ENCODE data around the gene PLVAP. TPM values are rescaled to one million over a fixed set of nuclear protein-coding genes. Genes with fewer than 3 reads are reported as not detected.

Gene PLVAP
- total RNA-seq, 2 experiments from 2014 or later, result not detected

DNA sequence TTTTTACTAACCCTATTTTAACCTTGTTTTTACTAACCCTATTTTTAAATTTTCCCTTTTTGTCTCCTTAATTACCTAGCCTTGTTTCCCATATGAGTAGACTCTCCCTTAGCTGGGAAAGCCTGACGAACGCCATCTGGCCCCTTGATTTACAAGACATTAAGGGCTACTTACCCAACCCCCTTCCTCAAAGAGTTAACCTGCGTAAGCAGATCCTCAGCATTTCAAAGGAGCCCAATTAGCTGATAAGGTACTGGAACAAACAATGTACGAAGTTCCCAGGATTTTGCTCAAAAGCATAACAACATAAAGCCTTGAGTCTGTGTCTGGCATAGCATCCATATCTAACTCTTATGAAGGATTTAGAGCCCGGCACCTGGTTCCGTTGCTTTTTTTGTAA is 38.0 kb upstream of the PLVAP start:
- DNase-seq, result no peak
- Histone ChIP-seq H3K9me3 (ENCODE audit: control insufficient read depth in 1 of 2, insufficient read depth in 1 of 2, low read length in 2 of 2) (no peaks in the 10 kb centered on the region), H3K36me3 (ENCODE audit: insufficient read depth, low read length) (peaks cover 43% of the 10 kb centered on the region), H3K27me3 (ENCODE audit: control insufficient read depth in 1 of 2, insufficient read depth in 2 of 2, low read length in 2 of 2) (no peaks in the 10 kb centered on the region), H3K4me3 (ENCODE audit: low read length) (no peak overlapping the region), H3K4me1 (ENCODE audit: insufficient read depth, low read length) (peaks cover 10% of the 10 kb centered on the region), H3K27ac (ENCODE audit: low read depth in 1 of 2, low read length in 2 of 2) (no peak overlapping the region)
- no peaks in the 10 kb centered on the region for H3K9me3 Mint-ChIP-seq
- H3K27ac Mint-ChIP-seq, result no peak overlapping the region
- intact Hi-C loops (cut with DNase I, micrococcal nuclease), result no loop called here
- H3K4me3 Mint-ChIP-seq, result no peak overlapping the region
- peaks cover 9% of the 10 kb centered on the region for H3K4me1 Mint-ChIP-seq (ENCODE audit: low read depth)
- no peak for ATAC-seq (ENCODE audit: poor library complexity)
- H3K27me3 Mint-ChIP-seq, result no peaks in the 10 kb centered on the region
- TF ChIP-seq, protein P1, sequence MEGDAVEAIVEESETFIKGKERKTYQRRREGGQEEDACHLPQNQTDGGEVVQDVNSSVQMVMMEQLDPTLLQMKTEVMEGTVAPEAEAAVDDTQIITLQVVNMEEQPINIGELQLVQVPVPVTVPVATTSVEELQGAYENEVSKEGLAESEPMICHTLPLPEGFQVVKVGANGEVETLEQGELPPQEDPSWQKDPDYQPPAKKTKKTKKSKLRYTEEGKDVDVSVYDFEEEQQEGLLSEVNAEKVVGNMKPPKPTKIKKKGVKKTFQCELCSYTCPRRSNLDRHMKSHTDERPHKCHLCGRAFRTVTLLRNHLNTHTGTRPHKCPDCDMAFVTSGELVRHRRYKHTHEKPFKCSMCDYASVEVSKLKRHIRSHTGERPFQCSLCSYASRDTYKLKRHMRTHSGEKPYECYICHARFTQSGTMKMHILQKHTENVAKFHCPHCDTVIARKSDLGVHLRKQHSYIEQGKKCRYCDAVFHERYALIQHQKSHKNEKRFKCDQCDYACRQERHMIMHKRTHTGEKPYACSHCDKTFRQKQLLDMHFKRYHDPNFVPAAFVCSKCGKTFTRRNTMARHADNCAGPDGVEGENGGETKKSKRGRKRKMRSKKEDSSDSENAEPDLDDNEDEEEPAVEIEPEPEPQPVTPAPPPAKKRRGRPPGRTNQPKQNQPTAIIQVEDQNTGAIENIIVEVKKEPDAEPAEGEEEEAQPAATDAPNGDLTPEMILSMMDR (IDR thresholded peaks at IDR 0.05), result no peak
- ChIA-PET CTCF (no interaction called here), POLR2A (interaction anchor here (1.3 kb wide), 1 partner anchor 9 kb away, joined by 4 read pairs; no protein-coding TSS in a partner anchor)
- H3K36me3 Mint-ChIP-seq (ENCODE audit: low read depth), result peaks cover 30% of the 10 kb centered on the region

DNA sequence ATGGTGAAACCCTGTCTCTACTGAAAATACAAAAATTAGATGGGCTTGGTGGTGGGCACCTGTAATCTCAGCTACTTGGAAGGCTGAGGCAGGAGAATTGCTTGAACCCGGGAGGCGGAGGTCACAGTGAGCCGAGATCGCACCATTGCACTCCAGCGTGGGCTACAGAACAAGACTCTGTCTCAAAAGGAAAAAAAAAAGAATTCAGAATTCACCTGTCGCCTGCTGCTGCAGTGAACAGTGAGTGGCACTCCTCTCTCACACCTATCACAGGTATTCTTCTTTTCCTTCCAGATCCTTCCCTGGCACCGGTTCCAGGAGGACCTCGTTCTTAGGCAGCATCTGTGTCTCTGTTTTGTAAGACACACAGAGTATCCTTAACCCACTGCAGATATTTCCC is 37.0 kb upstream of the PLVAP start:
- POLR2A ChIA-PET, result no interaction called here
- TF ChIP-seq, protein P1 (IDR thresholded peaks at IDR 0.05), result no peak
- H3K9me3 ChIP-seq (ENCODE audit: control insufficient read depth in 1 of 2, insufficient read depth in 1 of 2, low read length in 2 of 2), result no peaks in the 10 kb centered on the region
- H3K4me3 ChIP-seq (ENCODE audit: low read length), result no peak overlapping the region
- H3K4me3 Mint-ChIP-seq, result no peak overlapping the region
- intact Hi-C loops (cut with DNase I, micrococcal nuclease), result no loop called here
- peaks cover 2% of the 10 kb centered on the region for H3K4me1 Mint-ChIP-seq (ENCODE audit: low read depth)
- no peaks in the 10 kb centered on the region for H3K9me3 Mint-ChIP-seq
- no peak overlapping the region for H3K27ac Mint-ChIP-seq
- ATAC-seq (ENCODE audit: poor library complexity) (no peak), DNase-seq (no peak)
- peaks cover 26% of the 10 kb centered on the region for H3K36me3 Mint-ChIP-seq (ENCODE audit: low read depth)
- no peaks in the 10 kb centered on the region for H3K27me3 Mint-ChIP-seq
- no peak overlapping the region for H3K27ac ChIP-seq (ENCODE audit: low read depth in 1 of 2, low read length in 2 of 2)
- CTCF ChIA-PET, result no interaction called here
- H3K27me3 ChIP-seq (ENCODE audit: control insufficient read depth in 1 of 2, insufficient read depth in 2 of 2, low read length in 2 of 2), result no peaks in the 10 kb centered on the region
- H3K4me1 ChIP-seq (ENCODE audit: insufficient read depth, low read length), result peaks cover 9% of the 10 kb centered on the region
- peaks cover 47% of the 10 kb centered on the region for H3K36me3 ChIP-seq (ENCODE audit: insufficient read depth, low read length)

GRCh38 chr19:17411801-17412200 is 34.7 kb upstream of the PLVAP start:
- Histone ChIP-seq H3K9me3 (ENCODE audit: control insufficient read depth in 1 of 2, insufficient read depth in 1 of 2, low read length in 2 of 2) (no peaks in the 10 kb centered on the region), H3K27me3 (ENCODE audit: control insufficient read depth in 1 of 2, insufficient read depth in 2 of 2, low read length in 2 of 2) (no peaks in the 10 kb centered on the region), H3K27ac (ENCODE audit: low read depth in 1 of 2, low read length in 2 of 2) (no peak overlapping the region), H3K4me3 (ENCODE audit: low read length) (no peak overlapping the region), H3K36me3 (ENCODE audit: insufficient read depth, low read length) (peaks cover 45% of the 10 kb centered on the region), H3K4me1 (ENCODE audit: insufficient read depth, low read length) (peaks cover 25% of the 10 kb centered on the region)
- H3K27ac Mint-ChIP-seq, result no peak overlapping the region
- ATAC-seq (ENCODE audit: poor library complexity) (no peak), DNase-seq (no peak)
- POLR2A ChIA-PET, result no interaction called here
- CTCF ChIA-PET, result no interaction called here
- no peaks in the 10 kb centered on the region for H3K9me3 Mint-ChIP-seq
- H3K4me3 Mint-ChIP-seq, result no peak overlapping the region
- no peaks in the 10 kb centered on the region for H3K27me3 Mint-ChIP-seq
- peaks cover 26% of the 10 kb centered on the region for H3K36me3 Mint-ChIP-seq (ENCODE audit: low read depth)
- TF ChIP-seq, protein P1 (IDR thresholded peaks at IDR 0.05), result no peak
- intact Hi-C loops (cut with DNase I, micrococcal nuclease), result no loop called here
- H3K4me1 Mint-ChIP-seq (ENCODE audit: low read depth), result peaks cover 11% of the 10 kb centered on the region
